Pancreas (tissue), 10 donors: ENCODE results near the gene TESK1. TPM values are rescaled to one million over a fixed set of nuclear protein-coding genes. Genes with fewer than 3 reads are reported as not detected.
A peak's percentile ranks its signal among the peaks of the same experiment; 100 is the strongest.

Experiments
- ATAC-seq, 4 donors: fragments of 200-7000 bp; cut with Tn5 transposase; one replicate each; pipeline versions ENCODE4 v1.8.0 to v1.9.1; 2020; ENCODE audit warnings: mild to moderate bottlenecking in 4 of 4, moderate library complexity in 4 of 4
- DNase-seq, 6 donors: peaks; one replicate each; pipeline ENCODE4 v3.0.0-alpha.2; 2020
- FAIRE-seq: peaks from 2 replicates; lab custom pipeline; 2012; peaks lifted over from hg19 to GRCh38; lab: Jason Lieb, UNC
- H3K27ac ChIP-seq, 4 donors: fragments of 200-600 bp; sonication (generic); 1 replicate in 3 of 4; 2 replicates in 1 of 4; pipeline versions ENCODE4 v1.5.0 to v1.8.0; 2020
- H3K27me3 ChIP-seq, 4 donors: fragments of 200-600 bp; one replicate each; pipeline ENCODE4 v1.8.0; 2021
- H3K36me3 ChIP-seq, 3 donors: fragments of 200-600 bp; sonication (generic) in 1 of 3; one replicate each; pipeline versions ENCODE4 v1.5.0 to v1.8.0; 2020 to 2021
- H3K4me1 ChIP-seq, 3 donors: fragments of 200-600 bp; one replicate each; pipeline ENCODE4 v1.8.0; 2021
- H3K4me3 ChIP-seq, 4 donors: fragments of 200-600 bp; sonication (generic) in 2 of 4; one replicate each; pipeline versions ENCODE4 v1.5.0 to v1.8.0; 2020 to 2021
- H3K9me3 ChIP-seq, 4 donors: fragments of 200-600 bp; one replicate each; pipeline ENCODE4 v1.8.0; 2021
- WGBS, 2 donors: extraction: QIAGEN DNeasy Blood & Tissue Kit; methylation state at CpG; one replicate each; pipeline ENCODE4 v1.1.7; 2013; 5-methylcytosine and 5-hydroxymethylcytosine counted together
- intact Hi-C, 3 donors: fragments of 100-400 bp; cut with DNase I; formaldehyde crosslinking; loops; one replicate each; pipeline versions ENCODE4 v1.11.1 to v1.14.2; 2022
- polyA plus RNA-seq, 2 donors: library from polyadenylated mRNA; stranded (reverse); fragments of 200-250 nt; gene quantifications; one replicate each; pipeline ENCODE4 v1.2.3, GENCODE V29; 2013
- total RNA-seq, 6 donors: library from RNA; stranded (reverse); fragmentation: NEBNext Ultra II Directional in 4 of 6; extraction: Animal tissue kit (Norgen Biotek cat#: 25700) in 4 of 6; gene quantifications; one replicate each; pipeline versions ENCODE4 v1.2.1 to v1.2.4, GENCODE V29; 2021 to 2023
- TF ChIP-seq, protein P1 (sequence below), 4 donors: fragments of 200-600 bp; sonication (generic) in 3 of 4; IDR thresholded peaks; one replicate each; pipeline versions ENCODE4 v1.5.0 to v1.8.0; 2021; ENCODE audit warnings: antibody characterized with exemption in 4 of 4
- donor health status: healthy with polysubstance abuse.
- donor health status: DM: no; HTN: no; CAD: no; lungs with moderate emphysema.
- donor health status: DM: no; HTN: no; CAD: no.
- donor health status: control.
- donor health status: control.
- donor health status: Bipolar disorder and iron deficiency.
- donor health status: DM: yes; HTN: yes; CAD: no.
- donor health status: DM: no; HTN: no; CAD: no.
- donor health status: DM: no; HTN: no; CAD: no.
- donor health status: DM: yes; HTN: yes; CAD: no.

TESK1 gene
- total and polyA plus RNA-seq, 8 donors: 12.1 to 56.6 (median 16.0) TPM

DNA sequence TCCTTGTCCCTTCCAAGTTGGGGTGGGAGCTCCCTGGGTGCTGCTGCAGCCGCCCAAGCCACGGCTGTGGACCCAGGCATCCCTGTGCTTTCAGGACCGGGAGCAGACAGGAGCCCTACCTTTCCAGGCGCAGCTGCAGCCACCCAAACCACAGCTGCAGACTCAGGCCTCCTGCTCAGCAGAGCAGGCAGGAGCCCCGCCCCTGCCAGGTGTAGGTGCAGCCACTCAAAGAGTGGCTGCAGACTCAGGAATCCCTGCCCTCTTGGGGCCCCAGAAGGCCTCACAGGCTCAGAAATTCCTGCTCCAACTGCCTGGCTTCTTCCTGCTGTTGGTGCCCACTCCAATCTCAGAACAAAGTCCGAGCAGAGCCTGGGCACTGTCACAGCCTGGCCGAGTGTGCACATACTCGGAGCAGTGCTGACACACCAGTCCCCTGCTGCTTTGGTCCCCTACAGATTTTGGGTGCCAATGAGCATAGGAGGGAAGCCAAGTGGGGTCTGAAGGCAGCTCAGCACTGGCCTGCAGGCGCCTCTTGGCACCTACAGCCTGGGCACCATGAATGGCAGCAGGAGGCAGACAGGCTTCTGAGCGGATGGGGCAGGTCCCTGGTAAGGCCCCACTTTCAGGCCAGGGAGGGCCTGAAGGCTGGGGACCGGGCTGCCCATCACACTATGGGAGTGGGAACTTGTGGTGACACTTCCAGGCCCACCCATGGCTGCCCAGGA is 6.0 kb upstream of the TESK1 start:
- Histone ChIP-seq H3K27me3 (no peaks in the 10 kb centered on the region), H3K9me3 (no peaks in the 10 kb centered on the region), H3K36me3 (no peaks in the 10 kb centered on the region), H3K27ac (no peak overlapping the region), H3K4me3 (no peak overlapping the region), H3K4me1 (peaks cover 0 to 7% (median 0%) of the 10 kb centered on the region in 3 donors)
- ATAC-seq (no peak), FAIRE-seq (no peak), DNase-seq (no peak)
- 79 to 84% methylated on average over 11 of the region's 11 CpGs for WGBS, 2 donors
- intact Hi-C loops: no loop called here
- TF ChIP-seq, protein P1, sequence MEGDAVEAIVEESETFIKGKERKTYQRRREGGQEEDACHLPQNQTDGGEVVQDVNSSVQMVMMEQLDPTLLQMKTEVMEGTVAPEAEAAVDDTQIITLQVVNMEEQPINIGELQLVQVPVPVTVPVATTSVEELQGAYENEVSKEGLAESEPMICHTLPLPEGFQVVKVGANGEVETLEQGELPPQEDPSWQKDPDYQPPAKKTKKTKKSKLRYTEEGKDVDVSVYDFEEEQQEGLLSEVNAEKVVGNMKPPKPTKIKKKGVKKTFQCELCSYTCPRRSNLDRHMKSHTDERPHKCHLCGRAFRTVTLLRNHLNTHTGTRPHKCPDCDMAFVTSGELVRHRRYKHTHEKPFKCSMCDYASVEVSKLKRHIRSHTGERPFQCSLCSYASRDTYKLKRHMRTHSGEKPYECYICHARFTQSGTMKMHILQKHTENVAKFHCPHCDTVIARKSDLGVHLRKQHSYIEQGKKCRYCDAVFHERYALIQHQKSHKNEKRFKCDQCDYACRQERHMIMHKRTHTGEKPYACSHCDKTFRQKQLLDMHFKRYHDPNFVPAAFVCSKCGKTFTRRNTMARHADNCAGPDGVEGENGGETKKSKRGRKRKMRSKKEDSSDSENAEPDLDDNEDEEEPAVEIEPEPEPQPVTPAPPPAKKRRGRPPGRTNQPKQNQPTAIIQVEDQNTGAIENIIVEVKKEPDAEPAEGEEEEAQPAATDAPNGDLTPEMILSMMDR (IDR thresholded peaks at IDR 0.05): no peak

DNA sequence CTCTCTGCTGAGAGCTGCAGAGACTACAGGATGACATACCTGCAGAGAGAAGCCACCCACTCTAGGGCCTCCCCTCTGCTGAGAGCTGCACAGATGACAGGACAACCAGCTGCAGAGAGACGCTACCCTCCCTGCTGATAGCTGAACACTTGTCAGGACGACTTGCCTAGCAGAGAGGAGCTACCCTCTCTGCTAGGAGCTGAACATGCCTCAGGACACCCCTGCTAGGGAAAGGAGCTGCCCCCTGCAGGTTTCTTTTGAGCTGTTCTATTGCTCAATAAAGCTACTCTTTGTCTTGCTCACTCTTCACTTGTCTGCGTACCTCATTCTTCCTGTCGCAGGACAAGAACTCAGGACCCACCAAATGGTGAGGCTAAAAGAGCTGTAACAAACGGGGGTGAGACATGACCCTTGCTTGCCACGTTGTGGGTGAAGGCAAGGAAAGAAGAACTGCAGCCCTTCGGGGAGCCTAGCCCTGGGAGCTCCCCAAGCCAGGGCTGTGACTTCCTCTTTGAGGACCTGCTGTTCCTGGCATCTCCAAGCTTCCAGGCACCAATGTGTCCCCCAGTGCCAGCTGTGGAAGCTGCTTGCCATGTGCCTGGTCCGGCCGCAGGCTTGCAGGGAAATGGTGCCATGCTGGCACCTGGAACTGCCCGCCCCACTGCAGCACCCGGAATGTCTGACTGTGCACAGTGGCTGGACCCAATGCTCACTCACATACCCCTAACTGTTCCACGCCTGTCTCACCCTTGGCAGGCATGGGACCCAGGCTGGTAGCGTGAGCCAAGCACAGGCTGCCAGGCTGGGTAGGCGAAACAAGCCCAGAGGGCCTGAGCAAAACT is 5.1 kb upstream of the TESK1 start:
- H3K36me3 ChIP-seq: no peaks in the 10 kb centered on the region
- ATAC-seq (no peak), FAIRE-seq (no peak), DNase-seq (no peak)
- peaks cover 0 to 7% (median 0%) of the 10 kb centered on the region in 3 donors for H3K4me1 ChIP-seq
- intact Hi-C loops: no loop called here
- 86 to 90% methylated on average over 14 of the region's 14 CpGs for WGBS, 2 donors
- H3K27ac ChIP-seq: no peak overlapping the region
- no peaks in the 10 kb centered on the region for H3K9me3 ChIP-seq
- no peaks in the 10 kb centered on the region for H3K27me3 ChIP-seq
- no peak overlapping the region for H3K4me3 ChIP-seq
- TF ChIP-seq, protein P1 (IDR thresholded peaks at IDR 0.05): no peak

DNA sequence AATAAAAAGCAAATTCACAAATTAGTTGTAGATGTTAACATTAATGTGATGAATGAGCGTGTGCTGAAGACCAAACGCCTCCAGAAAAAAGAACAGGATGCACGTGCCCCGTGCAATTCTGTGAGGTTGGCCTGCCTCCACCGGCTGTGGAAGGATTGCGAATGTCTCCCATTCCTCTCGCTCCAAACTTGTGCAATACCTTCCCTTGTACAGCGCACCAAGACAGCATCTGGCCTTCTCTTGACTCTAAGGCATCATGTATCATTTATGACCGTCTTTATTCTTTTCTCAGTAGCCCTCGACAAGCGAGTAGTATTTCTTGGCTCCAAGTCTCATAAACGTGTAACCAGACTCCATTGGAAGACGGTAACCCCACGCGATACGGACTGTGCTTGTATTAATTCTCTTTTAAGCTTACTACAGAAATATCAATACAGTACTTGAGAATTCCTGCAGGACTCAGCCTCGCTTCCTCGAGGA is 1.5 kb upstream of the TESK1 start:
- Histone ChIP-seq H3K9me3 (no peaks in the 10 kb centered on the region), H3K4me1 (peaks cover 0 to 18% (median 3%) of the 10 kb centered on the region in 3 donors), H3K4me3 (peak overlapping the region; percentile 3 to 40 (median 28)), H3K27ac (peak overlapping the region; percentile 41 to 88 (median 74)), H3K36me3 (no peaks in the 10 kb centered on the region), H3K27me3 (no peaks in the 10 kb centered on the region)
- ATAC-seq (peak in 3 of 4 donors; percentile 3 to 11 (median 6)), FAIRE-seq (no peak), DNase-seq (peak in 1 of 6 donors; percentile 52)
- TF ChIP-seq, protein P1 (IDR thresholded peaks at IDR 0.05): no peak
- intact Hi-C loops: no loop called here
- 1% methylated on average over 18 of the region's 18 CpGs for WGBS, 2 donors

DNA sequence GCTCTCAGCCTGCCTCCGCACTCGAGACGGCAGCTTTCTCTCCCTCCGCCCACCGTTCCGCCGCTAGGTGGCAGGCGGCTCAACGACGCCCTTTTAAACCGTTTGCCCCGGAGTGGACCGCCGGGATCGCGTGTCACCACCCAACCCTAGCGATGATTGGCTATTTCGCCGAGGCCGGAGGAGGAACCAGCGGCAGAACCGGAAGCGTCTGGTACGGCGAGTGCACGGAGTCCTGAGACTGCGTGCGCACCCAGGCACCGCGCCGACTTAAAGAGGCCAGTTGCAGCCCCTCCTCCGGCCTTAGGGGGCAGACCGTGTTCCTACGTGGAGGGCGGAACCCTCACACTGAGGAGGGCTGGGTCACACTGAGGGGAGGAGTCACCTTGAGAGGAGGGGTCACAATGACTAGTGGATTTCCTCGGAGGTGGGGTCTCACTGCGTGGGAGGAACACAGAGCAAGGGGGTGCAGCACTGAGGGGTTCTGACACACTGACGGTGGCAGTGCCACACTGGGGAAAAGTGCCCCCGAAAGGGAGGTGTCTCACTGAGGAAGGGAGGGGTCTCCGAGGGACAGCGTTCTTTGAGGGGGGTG is 980 bp upstream of the TESK1 start:
- WGBS, 2 donors: 1% methylated on average over 41 of the region's 41 CpGs
- Histone ChIP-seq H3K4me3 (peak overlapping the region; percentile 41 to 77 (median 58)), H3K27me3 (no peaks in the 10 kb centered on the region), H3K9me3 (no peaks in the 10 kb centered on the region), H3K36me3 (peaks cover 0 to 3% (median 0%) of the 10 kb centered on the region in 3 donors), H3K27ac (peak overlapping the region; percentile 51 to 88 (median 84)), H3K4me1 (peaks cover 0 to 18% (median 3%) of the 10 kb centered on the region in 3 donors)
- FAIRE-seq (peak; percentile 96), ATAC-seq (peak; percentile 91 to 96 (median 92)), DNase-seq (peak; percentile 97 to 100 (median 100))
- TF ChIP-seq, protein P1 (IDR thresholded peaks at IDR 0.05): peak; percentile 93 to 97 (median 96)
- intact Hi-C loops: no loop called here
